ENCODE data around the gene FYB1. TPM values are rescaled to one million over a fixed set of nuclear protein-coding genes. Genes with fewer than 3 reads are reported as not detected.

Gene FYB1
- total RNA-seq, 1 experiment from 2014 or later, result 0.52 TPM

DNA sequence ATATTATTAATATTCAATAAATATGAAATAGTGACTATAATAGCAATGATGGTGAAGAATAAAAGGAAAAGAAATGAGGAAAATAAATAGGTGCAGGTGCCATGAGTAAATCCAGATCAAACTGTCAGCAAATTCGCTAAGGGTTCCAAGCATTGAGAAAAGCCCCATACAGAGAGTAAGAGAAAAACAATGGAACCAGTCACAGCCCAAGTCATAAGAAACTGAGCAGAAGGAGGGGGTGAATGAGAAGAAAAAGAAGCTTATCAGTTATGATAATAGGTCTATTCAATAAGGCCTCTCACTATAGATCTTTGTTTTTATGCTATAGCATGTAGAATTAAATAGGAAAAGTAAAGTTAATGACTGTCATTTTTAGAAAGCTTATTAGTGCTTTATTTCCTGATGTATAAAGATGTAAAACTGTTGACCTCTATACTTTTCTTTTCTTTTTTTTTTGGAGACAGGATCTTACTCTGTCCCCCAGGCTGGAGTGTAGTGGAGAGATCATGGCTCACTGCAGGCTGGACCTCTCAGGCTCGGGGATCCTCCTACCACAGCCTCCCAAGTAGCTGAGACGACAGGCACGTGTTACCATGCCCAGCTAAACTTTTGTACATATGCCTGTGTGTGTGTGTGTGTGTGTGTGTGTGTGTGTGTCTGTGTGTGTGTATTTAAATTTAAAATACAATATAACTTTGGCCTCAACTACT lies 72.4 kb downstream of the FYB1 start:
- Mint-ChIP-seq H3K9me3 (0 out of 2 replicates have a peak, but pooled peaks cover 6% of the 10 kb centered on the region), H3K27ac (no peak overlapping the region), H3K4me1 (peaks cover 16% of the 10 kb centered on the region), H3K36me3 (no peaks in the 10 kb centered on the region), H3K4me3 (no peak overlapping the region), H3K27me3 (ENCODE audit: low read depth) (no peaks in the 10 kb centered on the region)
- ChIA-PET POLR2A (no interaction called here), CTCF (interaction anchor here (0.6 to 2.0 kb wide), 4 partner anchors 71 to 474 kb away, joined by 3 to 11 read pairs (median 4); no protein-coding TSS in a partner anchor)
- no peak for DNase-seq (ENCODE audit: low spot score)
- no peak for ATAC-seq
- TF ChIP-seq FOXK1 (CRISPR knock-in tag; IDR thresholded peaks at IDR 0.05) (no peak), TCF7 (CRISPR knock-in tag; IDR thresholded peaks at IDR 0.05; ENCODE audit: low read depth) (no peak), TEAD4 (CRISPR knock-in tag; IDR thresholded peaks at IDR 0.05) (no peak), ZNF423 (CRISPR knock-in tag; IDR thresholded peaks at IDR 0.05) (no peak), KAT7 (CRISPR knock-in tag; IDR thresholded peaks at IDR 0.05; ENCODE audit: borderline replicate concordance) (no peak), ZNF232 (CRISPR knock-in tag; IDR thresholded peaks at IDR 0.05) (no peak), ZNF396 (CRISPR knock-in tag; IDR thresholded peaks at IDR 0.05; ENCODE audit: borderline replicate concordance) (no peak), SMAD4 (CRISPR knock-in tag; IDR thresholded peaks at IDR 0.05) (no peak), ZNF671 (CRISPR knock-in tag; IDR thresholded peaks at IDR 0.05) (no peak), GTF2I (CRISPR knock-in tag; conservative IDR thresholded peaks at IDR 0.05) (no peak), ELF4 (CRISPR knock-in tag; IDR thresholded peaks at IDR 0.05; ENCODE audit: low read depth) (no peak), NR2C2 (CRISPR knock-in tag; IDR thresholded peaks at IDR 0.05) (no peak), ZNF219 (CRISPR knock-in tag; IDR thresholded peaks at IDR 0.05; ENCODE audit: borderline replicate concordance) (no peak), NFYB (CRISPR knock-in tag; conservative IDR thresholded peaks at IDR 0.05; ENCODE audit: low read depth) (no peak)
- TF ChIP-seq, protein P1, sequence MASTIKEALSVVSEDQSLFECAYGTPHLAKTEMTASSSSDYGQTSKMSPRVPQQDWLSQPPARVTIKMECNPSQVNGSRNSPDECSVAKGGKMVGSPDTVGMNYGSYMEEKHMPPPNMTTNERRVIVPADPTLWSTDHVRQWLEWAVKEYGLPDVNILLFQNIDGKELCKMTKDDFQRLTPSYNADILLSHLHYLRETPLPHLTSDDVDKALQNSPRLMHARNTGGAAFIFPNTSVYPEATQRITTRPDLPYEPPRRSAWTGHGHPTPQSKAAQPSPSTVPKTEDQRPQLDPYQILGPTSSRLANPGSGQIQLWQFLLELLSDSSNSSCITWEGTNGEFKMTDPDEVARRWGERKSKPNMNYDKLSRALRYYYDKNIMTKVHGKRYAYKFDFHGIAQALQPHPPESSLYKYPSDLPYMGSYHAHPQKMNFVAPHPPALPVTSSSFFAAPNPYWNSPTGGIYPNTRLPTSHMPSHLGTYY (CRISPR knock-in tag; IDR thresholded peaks at IDR 0.05), result no peak
- TF ChIP-seq, protein P2, sequence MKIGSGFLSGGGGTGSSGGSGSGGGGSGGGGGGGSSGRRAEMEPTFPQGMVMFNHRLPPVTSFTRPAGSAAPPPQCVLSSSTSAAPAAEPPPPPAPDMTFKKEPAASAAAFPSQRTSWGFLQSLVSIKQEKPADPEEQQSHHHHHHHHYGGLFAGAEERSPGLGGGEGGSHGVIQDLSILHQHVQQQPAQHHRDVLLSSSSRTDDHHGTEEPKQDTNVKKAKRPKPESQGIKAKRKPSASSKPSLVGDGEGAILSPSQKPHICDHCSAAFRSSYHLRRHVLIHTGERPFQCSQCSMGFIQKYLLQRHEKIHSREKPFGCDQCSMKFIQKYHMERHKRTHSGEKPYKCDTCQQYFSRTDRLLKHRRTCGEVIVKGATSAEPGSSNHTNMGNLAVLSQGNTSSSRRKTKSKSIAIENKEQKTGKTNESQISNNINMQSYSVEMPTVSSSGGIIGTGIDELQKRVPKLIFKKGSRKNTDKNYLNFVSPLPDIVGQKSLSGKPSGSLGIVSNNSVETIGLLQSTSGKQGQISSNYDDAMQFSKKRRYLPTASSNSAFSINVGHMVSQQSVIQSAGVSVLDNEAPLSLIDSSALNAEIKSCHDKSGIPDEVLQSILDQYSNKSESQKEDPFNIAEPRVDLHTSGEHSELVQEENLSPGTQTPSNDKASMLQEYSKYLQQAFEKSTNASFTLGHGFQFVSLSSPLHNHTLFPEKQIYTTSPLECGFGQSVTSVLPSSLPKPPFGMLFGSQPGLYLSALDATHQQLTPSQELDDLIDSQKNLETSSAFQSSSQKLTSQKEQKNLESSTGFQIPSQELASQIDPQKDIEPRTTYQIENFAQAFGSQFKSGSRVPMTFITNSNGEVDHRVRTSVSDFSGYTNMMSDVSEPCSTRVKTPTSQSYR (CRISPR knock-in tag; IDR thresholded peaks at IDR 0.05), result no peak
- TF ChIP-seq, protein P3, sequence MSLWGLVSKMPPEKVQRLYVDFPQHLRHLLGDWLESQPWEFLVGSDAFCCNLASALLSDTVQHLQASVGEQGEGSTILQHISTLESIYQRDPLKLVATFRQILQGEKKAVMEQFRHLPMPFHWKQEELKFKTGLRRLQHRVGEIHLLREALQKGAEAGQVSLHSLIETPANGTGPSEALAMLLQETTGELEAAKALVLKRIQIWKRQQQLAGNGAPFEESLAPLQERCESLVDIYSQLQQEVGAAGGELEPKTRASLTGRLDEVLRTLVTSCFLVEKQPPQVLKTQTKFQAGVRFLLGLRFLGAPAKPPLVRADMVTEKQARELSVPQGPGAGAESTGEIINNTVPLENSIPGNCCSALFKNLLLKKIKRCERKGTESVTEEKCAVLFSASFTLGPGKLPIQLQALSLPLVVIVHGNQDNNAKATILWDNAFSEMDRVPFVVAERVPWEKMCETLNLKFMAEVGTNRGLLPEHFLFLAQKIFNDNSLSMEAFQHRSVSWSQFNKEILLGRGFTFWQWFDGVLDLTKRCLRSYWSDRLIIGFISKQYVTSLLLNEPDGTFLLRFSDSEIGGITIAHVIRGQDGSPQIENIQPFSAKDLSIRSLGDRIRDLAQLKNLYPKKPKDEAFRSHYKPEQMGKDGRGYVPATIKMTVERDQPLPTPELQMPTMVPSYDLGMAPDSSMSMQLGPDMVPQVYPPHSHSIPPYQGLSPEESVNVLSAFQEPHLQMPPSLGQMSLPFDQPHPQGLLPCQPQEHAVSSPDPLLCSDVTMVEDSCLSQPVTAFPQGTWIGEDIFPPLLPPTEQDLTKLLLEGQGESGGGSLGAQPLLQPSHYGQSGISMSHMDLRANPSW (CRISPR knock-in tag; conservative IDR thresholded peaks at IDR 0.05; ENCODE audit: low read depth), result no peak
- TF ChIP-seq, protein P4, sequence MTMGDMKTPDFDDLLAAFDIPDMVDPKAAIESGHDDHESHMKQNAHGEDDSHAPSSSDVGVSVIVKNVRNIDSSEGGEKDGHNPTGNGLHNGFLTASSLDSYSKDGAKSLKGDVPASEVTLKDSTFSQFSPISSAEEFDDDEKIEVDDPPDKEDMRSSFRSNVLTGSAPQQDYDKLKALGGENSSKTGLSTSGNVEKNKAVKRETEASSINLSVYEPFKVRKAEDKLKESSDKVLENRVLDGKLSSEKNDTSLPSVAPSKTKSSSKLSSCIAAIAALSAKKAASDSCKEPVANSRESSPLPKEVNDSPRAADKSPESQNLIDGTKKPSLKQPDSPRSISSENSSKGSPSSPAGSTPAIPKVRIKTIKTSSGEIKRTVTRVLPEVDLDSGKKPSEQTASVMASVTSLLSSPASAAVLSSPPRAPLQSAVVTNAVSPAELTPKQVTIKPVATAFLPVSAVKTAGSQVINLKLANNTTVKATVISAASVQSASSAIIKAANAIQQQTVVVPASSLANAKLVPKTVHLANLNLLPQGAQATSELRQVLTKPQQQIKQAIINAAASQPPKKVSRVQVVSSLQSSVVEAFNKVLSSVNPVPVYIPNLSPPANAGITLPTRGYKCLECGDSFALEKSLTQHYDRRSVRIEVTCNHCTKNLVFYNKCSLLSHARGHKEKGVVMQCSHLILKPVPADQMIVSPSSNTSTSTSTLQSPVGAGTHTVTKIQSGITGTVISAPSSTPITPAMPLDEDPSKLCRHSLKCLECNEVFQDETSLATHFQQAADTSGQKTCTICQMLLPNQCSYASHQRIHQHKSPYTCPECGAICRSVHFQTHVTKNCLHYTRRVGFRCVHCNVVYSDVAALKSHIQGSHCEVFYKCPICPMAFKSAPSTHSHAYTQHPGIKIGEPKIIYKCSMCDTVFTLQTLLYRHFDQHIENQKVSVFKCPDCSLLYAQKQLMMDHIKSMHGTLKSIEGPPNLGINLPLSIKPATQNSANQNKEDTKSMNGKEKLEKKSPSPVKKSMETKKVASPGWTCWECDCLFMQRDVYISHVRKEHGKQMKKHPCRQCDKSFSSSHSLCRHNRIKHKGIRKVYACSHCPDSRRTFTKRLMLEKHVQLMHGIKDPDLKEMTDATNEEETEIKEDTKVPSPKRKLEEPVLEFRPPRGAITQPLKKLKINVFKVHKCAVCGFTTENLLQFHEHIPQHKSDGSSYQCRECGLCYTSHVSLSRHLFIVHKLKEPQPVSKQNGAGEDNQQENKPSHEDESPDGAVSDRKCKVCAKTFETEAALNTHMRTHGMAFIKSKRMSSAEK (CRISPR knock-in tag; IDR thresholded peaks at IDR 0.05; ENCODE audit: borderline replicate concordance), result no peak
- TF ChIP-seq, protein P5, sequence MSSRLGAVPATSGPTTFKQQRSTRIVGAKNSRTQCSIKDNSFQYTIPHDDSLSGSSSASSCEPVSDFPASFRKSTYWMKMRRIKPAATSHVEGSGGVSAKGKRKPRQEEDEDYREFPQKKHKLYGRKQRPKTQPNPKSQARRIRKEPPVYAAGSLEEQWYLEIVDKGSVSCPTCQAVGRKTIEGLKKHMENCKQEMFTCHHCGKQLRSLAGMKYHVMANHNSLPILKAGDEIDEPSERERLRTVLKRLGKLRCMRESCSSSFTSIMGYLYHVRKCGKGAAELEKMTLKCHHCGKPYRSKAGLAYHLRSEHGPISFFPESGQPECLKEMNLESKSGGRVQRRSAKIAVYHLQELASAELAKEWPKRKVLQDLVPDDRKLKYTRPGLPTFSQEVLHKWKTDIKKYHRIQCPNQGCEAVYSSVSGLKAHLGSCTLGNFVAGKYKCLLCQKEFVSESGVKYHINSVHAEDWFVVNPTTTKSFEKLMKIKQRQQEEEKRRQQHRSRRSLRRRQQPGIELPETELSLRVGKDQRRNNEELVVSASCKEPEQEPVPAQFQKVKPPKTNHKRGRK (CRISPR knock-in tag; IDR thresholded peaks at IDR 0.05; ENCODE audit: borderline replicate concordance), result no peak

All from WTC11 (cell line).